Gastrocnemius medialis (tissue), 4 donors: ENCODE results near the gene GNG7.

Experiments
- CTCF ChIP-seq, 5 experiments: fragments of 450-650 bp in 3 of 5; fragments of 200-600 bp in 2 of 5; sonication (generic) in 2 of 5; IDR thresholded peaks in 4 of 5; conservative IDR thresholded peaks in 1 of 5; 1 replicate in 4 of 5; 2 replicates in 1 of 5; pipeline ENCODE4 v1.5.1; 2016 to 2019; ENCODE audit warnings: antibody characterized with exemption in 5 of 5, mild to moderate bottlenecking in 3 of 5, moderate library complexity in 3 of 5
- POLR2A ChIP-seq, 2 donors: fragments of 450-650 bp; IDR thresholded peaks; one replicate each; pipeline ENCODE4 v1.6.1; 2017; ENCODE audit warnings: antibody characterized with exemption in 2 of 2, mild to moderate bottlenecking in 2 of 2, moderate library complexity in 2 of 2

- TF ChIP-seq CTCF (IDR thresholded peaks at IDR 0.05 in 4 of 5, conservative IDR thresholded peaks at IDR 0.05 in 1 of 5) (no peak), POLR2A (IDR thresholded peaks at IDR 0.05) (no peak)
These were observed 44.9 kb upstream of the GNG7 start for GRCh38 chr19:2747349-2747748.
